Mammary epithelial cell (primary cell): ENCODE results near the gene TRIM67.

Source experiments
- EZH2 ChIP-seq: IDR thresholded peaks from 2 replicates; pipeline ENCODE4 v1.6.1; 2012; ENCODE audit warnings: low read length, inconsistent platforms, borderline replicate concordance
- TF ChIP-seq, protein P1 (sequence below), 2 donors: IDR thresholded peaks in 1 of 2; conservative IDR thresholded peaks in 1 of 2; 2 replicates each; pipeline ENCODE4 v1.5.1; 2011 to 2012; ENCODE audit warnings: inconsistent platforms in 2 of 2, low read length in 2 of 2, mild to moderate bottlenecking in 2 of 2, control low read depth in 1 of 2, low read depth in 1 of 2; ENCODE audit not compliant: insufficient read depth in 1 of 2; ENCODE audit errors: extremely low read depth in 1 of 2

DNA sequence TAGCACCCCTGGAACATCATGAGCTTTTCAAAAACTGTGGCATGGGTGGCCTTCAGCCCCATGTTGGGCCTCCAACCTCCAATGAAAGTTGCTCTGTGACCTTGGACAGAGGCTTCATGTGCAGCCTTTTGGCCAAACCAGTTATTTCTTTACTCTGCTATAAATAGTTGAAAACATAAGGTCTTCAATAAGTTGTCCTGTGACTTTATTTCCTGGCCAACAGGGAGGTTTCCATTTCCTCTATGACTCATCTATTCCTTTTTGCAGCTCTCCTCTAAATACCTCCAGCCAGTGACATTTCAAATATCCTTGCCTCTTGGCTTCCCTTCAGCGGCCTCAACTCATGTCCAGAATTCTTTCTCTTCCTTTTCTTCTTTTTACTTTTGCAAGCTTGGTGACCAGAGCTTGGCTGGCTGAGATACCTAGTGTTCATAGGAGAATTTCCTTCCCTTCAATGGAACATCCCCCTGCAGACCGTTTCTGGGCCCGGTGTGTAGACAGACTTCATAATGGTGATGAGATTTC lies 22.7 kb upstream of the TRIM67 start:
- TF ChIP-seq, protein P1, sequence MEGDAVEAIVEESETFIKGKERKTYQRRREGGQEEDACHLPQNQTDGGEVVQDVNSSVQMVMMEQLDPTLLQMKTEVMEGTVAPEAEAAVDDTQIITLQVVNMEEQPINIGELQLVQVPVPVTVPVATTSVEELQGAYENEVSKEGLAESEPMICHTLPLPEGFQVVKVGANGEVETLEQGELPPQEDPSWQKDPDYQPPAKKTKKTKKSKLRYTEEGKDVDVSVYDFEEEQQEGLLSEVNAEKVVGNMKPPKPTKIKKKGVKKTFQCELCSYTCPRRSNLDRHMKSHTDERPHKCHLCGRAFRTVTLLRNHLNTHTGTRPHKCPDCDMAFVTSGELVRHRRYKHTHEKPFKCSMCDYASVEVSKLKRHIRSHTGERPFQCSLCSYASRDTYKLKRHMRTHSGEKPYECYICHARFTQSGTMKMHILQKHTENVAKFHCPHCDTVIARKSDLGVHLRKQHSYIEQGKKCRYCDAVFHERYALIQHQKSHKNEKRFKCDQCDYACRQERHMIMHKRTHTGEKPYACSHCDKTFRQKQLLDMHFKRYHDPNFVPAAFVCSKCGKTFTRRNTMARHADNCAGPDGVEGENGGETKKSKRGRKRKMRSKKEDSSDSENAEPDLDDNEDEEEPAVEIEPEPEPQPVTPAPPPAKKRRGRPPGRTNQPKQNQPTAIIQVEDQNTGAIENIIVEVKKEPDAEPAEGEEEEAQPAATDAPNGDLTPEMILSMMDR (conservative IDR thresholded peaks at IDR 0.05 in 1 of 2, IDR thresholded peaks at IDR 0.05 in 1 of 2; ENCODE audit: extremely low read depth in 1 of 2, insufficient read depth in 1 of 2, low read depth in 1 of 2, low read length in 2 of 2) = no peak
- no peak for TF ChIP-seq EZH2
